ENCODE results near the gene ZNF385B.

GRCh38 chr2:179546656-179547055 is 314.8 kb downstream of the ZNF385B start:
- TF ChIP-seq POLR2A (IDR thresholded peaks at IDR 0.05), result no peak
- no peak for TF ChIP-seq CTCF (IDR thresholded peaks at IDR 0.05)

Data from Peyer's patch (tissue), 4 donors.